ENCODE results near the gene OSM.

The OSM gene

GRCh38 chr22:30279932-30280331 lies 13.3 kb upstream of the OSM start:
- H3K27me3 Mint-ChIP-seq: no peaks in the 10 kb centered on the region
- peaks cover 2% of the 10 kb centered on the region for H3K36me3 Mint-ChIP-seq
- H3K4me1 Mint-ChIP-seq: peaks cover 39% of the 10 kb centered on the region
- H3K9me3 Mint-ChIP-seq: no peaks in the 10 kb centered on the region
- H3K27ac Mint-ChIP-seq: no peak overlapping the region
- H3K4me3 Mint-ChIP-seq: no peak overlapping the region

GRCh38 chr22:30279046-30279788 lies 12.6 kb upstream of the OSM start:
- H3K4me3 Mint-ChIP-seq: no peak overlapping the region

GRCh38 chr22:30277547-30278344 lies 11.1 kb upstream of the OSM start:
- H3K36me3 Mint-ChIP-seq: no peaks in the 10 kb centered on the region
- no peaks in the 10 kb centered on the region for H3K9me3 Mint-ChIP-seq
- no peaks in the 10 kb centered on the region for H3K27me3 Mint-ChIP-seq
- H3K4me1 Mint-ChIP-seq: peaks cover 32% of the 10 kb centered on the region
- no peak overlapping the region for H3K27ac Mint-ChIP-seq
- H3K4me3 Mint-ChIP-seq: no peak overlapping the region

More at GRCh38 chr22:30279046-30279788, 12.6 kb upstream of the OSM start:
- H3K4me1 Mint-ChIP-seq: peaks cover 39% of the 10 kb centered on the region
- no peaks in the 10 kb centered on the region for H3K27me3 Mint-ChIP-seq
- H3K36me3 Mint-ChIP-seq: no peaks in the 10 kb centered on the region
- H3K27ac Mint-ChIP-seq: no peak overlapping the region
- H3K9me3 Mint-ChIP-seq: no peaks in the 10 kb centered on the region

GRCh38 chr22:30276039-30276438 lies 9.4 kb upstream of the OSM start:
- Mint-ChIP-seq H3K36me3 (peaks cover 3% of the 10 kb centered on the region), H3K9me3 (no peaks in the 10 kb centered on the region), H3K4me3 (peak overlapping the region; percentile 63), H3K4me1 (peaks cover 32% of the 10 kb centered on the region), H3K27me3 (no peaks in the 10 kb centered on the region), H3K27ac (peak overlapping the region; percentile 80)

- Mint-ChIP-seq H3K4me1 (peaks cover 32% of the 10 kb centered on the region), H3K9me3 (no peaks in the 10 kb centered on the region), H3K27ac (peak overlapping the region; percentile 80), H3K4me3 (peak overlapping the region; percentile 63), H3K36me3 (peaks cover 4% of the 10 kb centered on the region), H3K27me3 (no peaks in the 10 kb centered on the region)
Measured at GRCh38 chr22:30275625-30276024, 9.0 kb upstream of the OSM start.

- Mint-ChIP-seq H3K27ac (peak overlapping the region; percentile 74), H3K9me3 (no peaks in the 10 kb centered on the region), H3K36me3 (peaks cover 5% of the 10 kb centered on the region), H3K4me1 (peaks cover 28% of the 10 kb centered on the region), H3K27me3 (no peaks in the 10 kb centered on the region), H3K4me3 (no peak overlapping the region)
Measured at GRCh38 chr22:30274437-30274812, 7.8 kb upstream of the OSM start.

- peaks cover 28% of the 10 kb centered on the region for H3K4me1 Mint-ChIP-seq
- peaks cover 5% of the 10 kb centered on the region for H3K36me3 Mint-ChIP-seq
- H3K9me3 Mint-ChIP-seq: no peaks in the 10 kb centered on the region
- peak overlapping the region; percentile 13 for H3K27ac Mint-ChIP-seq
- H3K27me3 Mint-ChIP-seq: no peaks in the 10 kb centered on the region
- no peak overlapping the region for H3K4me3 Mint-ChIP-seq
Measured at GRCh38 chr22:30273711-30274436, 7.2 kb upstream of the OSM start.

- no peak overlapping the region for H3K4me3 Mint-ChIP-seq
- H3K36me3 Mint-ChIP-seq: peaks cover 5% of the 10 kb centered on the region
- H3K4me1 Mint-ChIP-seq: peaks cover 33% of the 10 kb centered on the region
- H3K27ac Mint-ChIP-seq: no peak overlapping the region
- no peaks in the 10 kb centered on the region for H3K27me3 Mint-ChIP-seq
- H3K9me3 Mint-ChIP-seq: no peaks in the 10 kb centered on the region
Measured at GRCh38 chr22:30272781-30273601, 6.3 kb upstream of the OSM start.

- H3K27ac Mint-ChIP-seq: no peak overlapping the region
- H3K9me3 Mint-ChIP-seq: no peaks in the 10 kb centered on the region
- no peaks in the 10 kb centered on the region for H3K27me3 Mint-ChIP-seq
- peaks cover 26% of the 10 kb centered on the region for H3K4me1 Mint-ChIP-seq
- no peak overlapping the region for H3K4me3 Mint-ChIP-seq
- H3K36me3 Mint-ChIP-seq: peaks cover 5% of the 10 kb centered on the region
Measured at GRCh38 chr22:30270832-30271231, 4.2 kb upstream of the OSM start.

- H3K27me3 Mint-ChIP-seq: no peaks in the 10 kb centered on the region
- peaks cover 6% of the 10 kb centered on the region for H3K36me3 Mint-ChIP-seq
- H3K4me3 Mint-ChIP-seq: peak overlapping the region; percentile 92
- H3K4me1 Mint-ChIP-seq: peaks cover 30% of the 10 kb centered on the region
- H3K27ac Mint-ChIP-seq: peak overlapping the region; percentile 55
- no peaks in the 10 kb centered on the region for H3K9me3 Mint-ChIP-seq
Measured at GRCh38 chr22:30268331-30268730, 1.7 kb upstream of the OSM start.

- peak overlapping the region; percentile 90 for H3K27ac Mint-ChIP-seq
- no peaks in the 10 kb centered on the region for H3K9me3 Mint-ChIP-seq
- H3K4me3 Mint-ChIP-seq: peak overlapping the region; percentile 92
- peaks cover 7% of the 10 kb centered on the region for H3K36me3 Mint-ChIP-seq
- no peaks in the 10 kb centered on the region for H3K27me3 Mint-ChIP-seq
- H3K4me1 Mint-ChIP-seq: peaks cover 35% of the 10 kb centered on the region
Measured at GRCh38 chr22:30267382-30268302, 991 bp upstream of the OSM start.

- peak overlapping the region; percentile 92 for H3K4me3 Mint-ChIP-seq
- peaks cover 5% of the 10 kb centered on the region for H3K36me3 Mint-ChIP-seq
- no peaks in the 10 kb centered on the region for H3K9me3 Mint-ChIP-seq
- peak overlapping the region; percentile 100 for H3K27ac Mint-ChIP-seq
- peaks cover 35% of the 10 kb centered on the region for H3K4me1 Mint-ChIP-seq
- no peaks in the 10 kb centered on the region for H3K27me3 Mint-ChIP-seq
Measured at GRCh38 chr22:30265823-30266444, 717 bp downstream of the OSM start.

GRCh38 chr22:30265131-30265720 lies 1.4 kb downstream of the OSM start:
- H3K27me3 Mint-ChIP-seq: no peaks in the 10 kb centered on the region
- H3K9me3 Mint-ChIP-seq: no peaks in the 10 kb centered on the region
- peak overlapping the region; percentile 100 for H3K27ac Mint-ChIP-seq
- H3K4me1 Mint-ChIP-seq: peaks cover 35% of the 10 kb centered on the region
- H3K4me3 Mint-ChIP-seq: peak overlapping the region; percentile 92
- H3K36me3 Mint-ChIP-seq: peaks cover 2% of the 10 kb centered on the region
